Limb (tissue), 2 donors: ENCODE data around the gene HOTAIR.

ENCODE experiments used
- DNase-seq, 2 donors: peaks; one replicate each; pipeline ENCODE4 v3.0.0-alpha.2; 2016; ENCODE audit errors: extremely low spot score in 2 of 2

Gene HOTAIR

GRCh38 chr12:53988541-53989226, 13.9 kb upstream of the HOTAIR start:
- no peak for DNase-seq

DNA sequence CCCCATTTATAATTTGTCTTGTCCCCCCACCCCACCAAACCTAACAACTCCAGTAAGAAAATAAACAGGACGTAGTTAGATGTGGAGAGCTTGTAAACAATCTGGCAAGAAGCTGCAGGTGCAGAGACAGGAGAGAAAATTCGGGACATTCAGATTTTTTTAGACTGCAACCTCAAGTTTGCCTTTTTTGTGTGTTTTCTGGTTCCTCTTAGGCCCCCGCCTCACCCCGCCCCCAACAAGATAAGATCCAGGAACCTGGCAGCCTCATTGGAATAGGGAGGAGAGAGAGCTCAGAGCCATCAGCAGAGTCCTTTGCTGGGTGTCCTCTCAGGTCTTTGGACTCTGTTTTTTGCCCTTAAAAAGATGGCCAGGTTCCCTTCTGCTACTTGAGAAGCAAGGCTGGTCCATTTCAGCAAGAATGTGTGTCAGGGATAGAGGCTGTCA, 13.1 kb upstream of the HOTAIR start:
- DNase-seq: no peak

DNA sequence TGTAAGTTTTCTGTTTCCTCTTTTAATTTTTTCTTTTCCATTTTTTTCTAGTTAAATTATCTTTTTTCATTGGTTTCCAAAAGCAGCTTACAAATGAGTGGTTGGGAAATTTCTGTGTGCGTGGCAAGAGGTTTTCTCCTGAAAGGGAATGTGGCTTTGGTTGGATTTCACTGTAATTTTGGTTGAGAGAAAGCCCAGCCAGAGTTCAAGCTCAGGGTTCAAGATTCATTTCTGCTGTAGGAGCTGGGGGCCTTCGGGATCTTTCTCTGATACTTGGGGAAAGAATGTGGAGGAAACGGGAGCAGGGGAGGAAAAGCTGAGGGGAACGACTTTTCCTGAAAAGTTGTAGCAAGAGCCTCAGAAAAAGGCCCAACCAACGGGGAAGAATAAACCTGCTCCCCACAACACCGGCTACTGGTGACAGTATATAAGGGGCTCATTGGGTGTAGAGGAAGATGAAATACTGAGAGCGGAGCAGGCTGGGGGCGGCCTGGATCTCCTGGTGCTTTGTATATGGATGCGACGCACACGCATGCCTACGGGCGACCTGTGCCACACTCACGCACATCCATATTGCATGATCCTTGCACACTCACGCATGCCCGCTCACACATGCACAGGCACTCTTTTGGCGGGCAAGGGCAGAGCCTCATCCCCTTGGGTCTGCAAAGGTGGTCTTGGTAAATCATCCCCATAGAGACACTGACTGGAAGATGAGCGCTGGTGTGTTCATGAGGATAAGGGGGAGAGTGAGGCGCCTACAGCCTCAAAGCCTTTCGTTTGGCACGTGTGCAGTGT, 12.1 kb upstream of the HOTAIR start:
- no peak for DNase-seq

- peak in 1 of 2 donors; percentile 67 for DNase-seq
Observed at GRCh38 chr12:53985994-53986685, 11.4 kb upstream of the HOTAIR start.

GRCh38 chr12:53985692-53985993, 10.9 kb upstream of the HOTAIR start:
- DNase-seq: peak in 1 of 2 donors; percentile 73

DNA sequence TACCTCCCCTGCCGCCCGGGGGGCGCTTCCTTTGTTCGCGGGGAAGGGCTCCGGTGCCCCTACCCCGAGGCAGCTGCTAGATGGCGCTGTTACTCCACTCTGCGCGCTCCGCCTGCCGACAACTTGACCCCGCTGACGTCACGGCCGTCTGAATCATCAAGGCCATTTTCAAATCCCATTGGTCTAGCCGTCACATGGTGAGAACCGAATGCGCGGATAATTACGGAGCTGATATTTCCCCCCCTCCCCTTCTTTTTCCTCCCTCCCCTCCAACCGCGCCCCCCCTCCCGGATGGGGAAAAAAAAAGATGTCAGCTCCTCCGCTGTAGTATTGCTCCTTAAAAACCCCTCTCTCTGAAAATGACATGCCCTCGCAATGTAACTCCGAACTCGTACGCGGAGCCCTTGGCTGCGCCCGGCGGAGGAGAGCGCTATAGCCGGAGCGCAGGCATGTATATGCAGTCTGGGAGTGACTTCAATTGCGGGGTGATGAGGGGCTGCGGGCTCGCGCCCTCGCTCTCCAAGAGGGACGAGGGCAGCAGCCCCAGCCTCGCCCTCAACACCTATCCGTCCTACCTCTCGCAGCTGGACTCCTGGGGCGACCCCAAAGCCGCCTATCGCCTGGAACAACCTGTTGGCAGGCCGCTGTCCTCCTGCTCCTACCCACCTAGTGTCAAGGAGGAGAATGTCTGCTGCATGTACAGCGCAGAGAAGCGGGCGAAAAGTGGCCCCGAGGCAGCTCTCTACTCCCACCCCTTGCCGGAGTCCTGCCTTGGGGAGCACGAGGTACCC, 10.3 kb upstream of the HOTAIR start, which contains the start of gene HOXC10:
TSS of gene HOXC10 (plus strand) at position 246 of the 791 bp plus-strand sequence. CDS start at position 360, 114 bp downstream.
- DNase-seq: peak; percentile 96 to 97

DNA sequence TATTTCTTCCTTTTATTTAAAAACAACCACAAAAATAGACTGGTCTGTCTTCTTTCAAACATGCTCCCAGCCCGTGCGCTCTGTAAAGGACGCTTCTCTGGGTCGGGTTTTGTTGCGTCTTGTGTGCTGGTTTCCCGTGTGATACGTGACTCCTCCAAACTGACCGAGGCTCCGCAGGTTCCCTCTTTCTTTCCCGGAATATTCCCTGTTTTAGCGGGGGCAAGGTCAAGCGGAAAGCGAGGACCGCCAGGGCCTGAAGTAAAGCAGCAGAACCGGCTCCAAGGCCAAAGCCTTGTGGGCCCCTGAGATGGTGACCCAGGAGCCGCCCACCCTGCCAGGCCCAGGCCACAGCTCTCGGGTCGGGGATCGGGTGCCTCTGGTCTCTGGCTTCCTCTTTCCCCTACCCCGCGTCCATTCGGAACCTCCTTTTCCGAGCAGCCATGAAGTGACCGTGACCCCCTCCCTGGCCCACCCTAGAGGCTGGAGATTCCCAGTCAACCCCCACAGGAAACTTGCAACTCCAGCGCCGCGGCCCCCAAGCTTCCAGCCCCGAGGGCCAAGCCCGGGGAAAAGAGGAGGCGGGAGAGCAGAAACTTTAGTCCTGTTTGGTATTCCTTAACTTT, 9.3 kb upstream of the HOTAIR start:
- DNase-seq: peak in 1 of 2 donors; percentile 71

DNA sequence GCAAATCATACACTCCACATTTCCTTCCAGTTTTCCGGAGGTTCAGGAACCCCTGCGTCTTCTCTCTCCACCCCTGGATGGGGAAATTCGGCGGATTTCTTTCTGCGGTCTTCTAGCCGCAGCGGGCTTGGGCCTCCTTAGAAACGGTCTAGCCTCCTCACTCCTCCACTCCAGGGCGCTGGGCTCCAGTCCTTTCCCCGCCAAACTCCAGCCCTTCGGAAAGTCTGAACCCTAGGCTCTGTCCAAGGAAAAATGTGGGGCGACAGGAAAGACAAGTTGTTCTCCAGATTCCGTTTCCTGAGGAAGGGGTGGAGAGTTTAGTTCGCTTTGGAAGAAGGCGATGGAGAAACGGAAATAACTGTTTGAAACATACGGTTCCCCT, 8.8 kb upstream of the HOTAIR start:
- DNase-seq: no peak

GRCh38 chr12:53982648-53983567, 8.2 kb upstream of the HOTAIR start:
- DNase-seq: no peak

GRCh38 chr12:53981634-53982565, 7.1 kb upstream of the HOTAIR start:
- DNase-seq: no peak

DNA sequence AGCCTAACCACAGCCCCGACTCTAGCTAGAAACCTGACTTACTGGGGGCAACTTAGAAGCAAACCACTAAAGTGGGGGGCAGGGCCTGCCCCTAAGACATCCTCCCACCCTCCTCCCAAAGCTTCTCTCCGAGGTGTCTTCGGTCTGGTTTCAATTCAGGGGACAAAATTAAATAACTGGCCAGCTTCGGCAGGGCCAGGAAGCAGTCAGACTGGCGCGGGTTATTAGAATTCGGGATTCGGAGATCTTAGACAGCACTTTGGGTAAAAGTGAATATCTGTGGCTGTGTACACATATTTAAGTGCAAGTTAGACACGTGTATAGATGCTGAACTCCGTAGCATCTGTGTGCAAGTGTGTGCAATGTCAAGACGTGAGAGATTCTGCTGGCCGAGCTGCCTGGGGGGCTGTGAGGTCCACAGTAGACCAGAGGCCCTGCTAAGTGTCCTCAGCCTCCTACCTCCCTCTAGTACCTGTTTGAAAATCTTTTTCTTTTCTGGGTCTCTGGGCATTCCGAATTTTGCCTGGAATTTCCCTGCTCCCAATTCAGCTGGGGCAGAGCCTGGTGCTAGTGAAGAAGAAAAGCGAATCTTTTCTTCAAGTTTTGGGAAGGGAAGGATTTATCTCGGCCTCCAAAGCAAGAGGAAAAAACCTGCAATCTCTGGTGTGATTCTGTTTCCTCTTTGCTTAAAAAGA, 6.2 kb upstream of the HOTAIR start:
- no peak for DNase-seq

GRCh38 chr12:53980104-53980801, 5.5 kb upstream of the HOTAIR start:
- no peak for DNase-seq

GRCh38 chr12:53978477-53979356, 4.0 kb upstream of the HOTAIR start:
- DNase-seq: no peak

- no peak for DNase-seq
Observed at GRCh38 chr12:53977596-53978445, 3.1 kb upstream of the HOTAIR start.

DNA sequence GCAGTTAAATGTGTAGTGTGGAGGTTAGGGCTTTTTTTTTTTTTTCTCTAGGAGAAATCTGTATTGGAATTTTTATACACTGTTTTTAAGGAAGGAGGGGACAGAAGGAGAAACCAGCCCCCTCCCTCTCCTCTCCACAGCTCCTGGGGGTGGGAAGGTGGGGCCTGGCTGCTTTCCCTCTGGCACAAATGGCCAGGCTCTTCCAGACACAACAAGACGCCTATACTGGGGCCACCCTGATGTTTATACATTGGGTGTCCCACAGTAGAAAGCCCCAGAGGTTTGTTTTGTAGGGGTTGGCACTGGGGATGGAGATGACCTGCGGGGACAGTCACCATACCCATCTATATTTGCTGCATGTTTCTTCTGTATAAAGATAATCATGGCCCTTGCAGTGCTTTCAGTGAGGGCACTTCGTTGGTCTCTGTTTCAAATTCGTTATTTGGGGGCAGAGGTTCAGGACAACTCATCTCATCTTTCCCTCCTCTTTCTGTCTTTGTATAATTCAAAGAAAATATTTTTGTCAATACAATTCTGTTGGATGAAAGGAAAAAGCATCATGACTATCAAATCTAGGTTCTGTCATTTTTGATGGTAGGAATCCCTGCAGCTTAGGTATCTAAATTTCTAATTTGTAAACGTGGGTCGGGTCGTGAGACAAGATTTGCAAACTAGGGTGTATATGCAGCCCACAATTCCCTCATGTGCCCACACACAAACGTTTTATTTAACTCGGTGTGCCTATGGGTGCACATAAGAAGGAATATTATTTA, 2.3 kb upstream of the HOTAIR start:
- no peak for DNase-seq
